ENCODE results near the gene CERK. TPM values are rescaled to one million over a fixed set of nuclear protein-coding genes. Genes with fewer than 3 reads are reported as not detected.
A peak's percentile ranks its signal among the peaks of the same experiment; 100 is the strongest.

Gene CERK
- total and polyA plus RNA-seq, 8 donors: 12.7 to 32.7 (median 29.5) TPM

GRCh38 chr22:46766611-46767010, 28.6 kb upstream of the CERK start:
- H3K36me3 ChIP-seq: no peaks in the 10 kb centered on the region
- H3K27ac ChIP-seq: no peak overlapping the region
- no peak for TF ChIP-seq CTCF (IDR thresholded peaks at IDR 0.05)
- ATAC-seq (no peak), FAIRE-seq (no peak), DNase-seq (peak in 1 of 6 donors; percentile 14)
- intact Hi-C loops (cut with DNase I): no loop called here
- peaks cover 7 to 21% (median 9%) of the 10 kb centered on the region in 3 donors for H3K4me1 ChIP-seq
- 92 to 97% methylated on average over 8 of the region's 8 CpGs for WGBS, 2 donors
- no peaks in the 10 kb centered on the region for H3K9me3 ChIP-seq
- no peaks in the 10 kb centered on the region for H3K27me3 ChIP-seq
- H3K4me3 ChIP-seq: no peak overlapping the region

- Histone ChIP-seq H3K4me3 (no peak overlapping the region), H3K4me1 (peaks cover 7 to 22% (median 9%) of the 10 kb centered on the region in 3 donors), H3K36me3 (no peaks in the 10 kb centered on the region), H3K27me3 (no peaks in the 10 kb centered on the region), H3K27ac (no peak overlapping the region), H3K9me3 (no peaks in the 10 kb centered on the region)
- FAIRE-seq (no peak), ATAC-seq (peak; percentile 46 to 67 (median 50)), DNase-seq (peak in 5 of 6 donors; percentile 52 to 70 (median 65))
- 47% methylated on average over 6 of the region's 6 CpGs for WGBS, 2 donors
- no peak for TF ChIP-seq CTCF (IDR thresholded peaks at IDR 0.05)
- intact Hi-C loops (cut with DNase I): no loop called here
Measured at GRCh38 chr22:46764779-46765485, 26.9 kb upstream of the CERK start.

- WGBS, 2 donors: 75 to 79% methylated on average over 6 of the region's 6 CpGs
- no peak for FAIRE-seq
Measured at GRCh38 chr22:46764140-46764680, 26.2 kb upstream of the CERK start.

GRCh38 chr22:46763051-46763705, 25.1 kb upstream of the CERK start:
- peak in 3 of 4 donors; percentile 5 to 33 (median 6) for ATAC-seq
- Histone ChIP-seq H3K4me1 (peaks cover 9 to 32% (median 12%) of the 10 kb centered on the region in 3 donors), H3K36me3 (no peaks in the 10 kb centered on the region), H3K4me3 (peak overlapping the region; percentile 88 to 99 (median 95)), H3K27ac (peak overlapping the region; percentile 81 to 96 (median 94)), H3K9me3 (no peaks in the 10 kb centered on the region), H3K27me3 (no peaks in the 10 kb centered on the region)
- peak in 1 of 6 donors; percentile 39 for DNase-seq
- 11 to 13% methylated on average over 13 of the region's 13 CpGs for WGBS, 2 donors
- no peak for TF ChIP-seq CTCF (IDR thresholded peaks at IDR 0.05)
- no peak for FAIRE-seq
- intact Hi-C loops (cut with DNase I): no loop called here

More at GRCh38 chr22:46764140-46764680, 26.2 kb upstream of the CERK start:
- peak overlapping the region in 1 of 4 donors; percentile 95 for H3K4me3 ChIP-seq
- peaks cover 8 to 23% (median 9%) of the 10 kb centered on the region in 3 donors for H3K4me1 ChIP-seq
- H3K9me3 ChIP-seq: no peaks in the 10 kb centered on the region
- H3K27me3 ChIP-seq: no peaks in the 10 kb centered on the region
- intact Hi-C loops (cut with DNase I): no loop called here
- TF ChIP-seq CTCF (IDR thresholded peaks at IDR 0.05): no peak
- H3K36me3 ChIP-seq: no peaks in the 10 kb centered on the region
- DNase-seq (no peak), ATAC-seq (no peak)
- H3K27ac ChIP-seq: peak overlapping the region in 1 of 4 donors; percentile 18
